A172 (cell line): Measurements from ENCODE around the gene CLEC11A. TPM values are rescaled to one million over a fixed set of nuclear protein-coding genes. Genes with fewer than 3 reads are reported as not detected.
A peak's percentile ranks its signal among the peaks of the same experiment; 100 is the strongest.
"Not testable (repeated sequence)": the region's sequence is repeated elsewhere in the genome, so short reads cannot be mapped to it uniquely, and the experiment has no call there.

Experiments
- DNase-seq: peaks from one replicate; pipeline ENCODE4 v3.0.0-alpha.2; 2015; ENCODE audit warnings: low spot score
- total RNA-seq: library from RNA; depleted of rRNA; stranded (reverse); fragments of >200 nt; shearing (Covaris generic); gene quantifications from 2 replicates; pipeline ENCODE4 v1.2.3, GENCODE V29; 2014; rRNA removed

CLEC11A gene
- total RNA-seq, 1 experiment from 2014 or later: 4.8 TPM

- peak; percentile 36 for DNase-seq
These were observed 33.1 kb downstream of the CLEC11A start for GRCh38 chr19:50756244-50756643.

- not testable (repeated sequence) for DNase-seq
These were observed 34.5 kb downstream of the CLEC11A start for GRCh38 chr19:50757624-50758023.

GRCh38 chr19:50759076-50759475 is 35.9 kb downstream of the CLEC11A start:
- not testable (repeated sequence) for DNase-seq

GRCh38 chr19:50759886-50760285 is 36.7 kb downstream of the CLEC11A start:
- DNase-seq: peak; percentile 63

- not testable (repeated sequence) for DNase-seq
These were observed 38.3 kb downstream of the CLEC11A start for GRCh38 chr19:50761501-50761900.

GRCh38 chr19:50763521-50763920 is 40.4 kb downstream of the CLEC11A start:
- DNase-seq: not testable (repeated sequence)

GRCh38 chr19:50764409-50764808 is 41.2 kb downstream of the CLEC11A start:
- no peak for DNase-seq

- DNase-seq: not testable (repeated sequence)
These were observed 43.6 kb downstream of the CLEC11A start for GRCh38 chr19:50766746-50767145.

GRCh38 chr19:50767263-50767662 is 44.1 kb downstream of the CLEC11A start:
- peak; percentile 60 for DNase-seq

GRCh38 chr19:50768277-50768676 is 45.1 kb downstream of the CLEC11A start:
- DNase-seq: no peak

- DNase-seq: not testable (repeated sequence)
These were observed 47.0 kb downstream of the CLEC11A start, which contains the start of gene GPR32 for GRCh38 chr19:50770164-50770563. Gene GPR32 (plus strand): TSS chr19:50770464. CDS start chr19:50770601, 137 bp downstream.

GRCh38 chr19:50770888-50771287 is 47.7 kb downstream of the CLEC11A start:
- DNase-seq: no peak

GRCh38 chr19:50772476-50772875 is 49.3 kb downstream of the CLEC11A start:
- peak; percentile 35 for DNase-seq

GRCh38 chr19:50772912-50773311 is 49.7 kb downstream of the CLEC11A start:
- DNase-seq: not testable (repeated sequence)

GRCh38 chr19:50773454-50773853 is 50.3 kb downstream of the CLEC11A start:
- not testable (repeated sequence) for DNase-seq

Other genes with a start within 250 kb of the CLEC11A start
- 61.5 and 64.7 TPM in 2 replicates for gene EMC10, start 246.9 kb upstream of the CLEC11A start, total RNA-seq
- gene GARIN5A, start 246.5 kb upstream of the CLEC11A start, total RNA-seq: 1.6 TPM in 1 of 2 replicates, not detected in the other
- gene JOSD2, start 212.2 kb upstream of the CLEC11A start, total RNA-seq: 38.4 and 44.4 TPM in 2 replicates
- gene ASPDH, start 209.5 kb upstream of the CLEC11A start, total RNA-seq: 0.36 TPM in 1 of 2 replicates, not detected in the other
- gene LRRC4B, start 154.9 kb upstream of the CLEC11A start, total RNA-seq: 12.3 and 13.5 TPM in 2 replicates
- 1.9 and 2.2 TPM in 2 replicates for gene SYT3, start 83.5 kb upstream of the CLEC11A start, total RNA-seq
- gene C19orf81, start 73.9 kb upstream of the CLEC11A start, total RNA-seq: 2.1 TPM in 1 of 2 replicates, not detected in the other
- 0.40 and 0.48 TPM in 2 replicates for gene SHANK1, start 3.6 kb upstream of the CLEC11A start, total RNA-seq
- not detected in 2 replicates for gene GPR32, start 47.1 kb downstream of the CLEC11A start, total RNA-seq
- gene ACP4, start 67.1 kb downstream of the CLEC11A start, total RNA-seq: not detected in 2 replicates
- gene KLK1, start 100.4 kb downstream of the CLEC11A start, total RNA-seq: not detected in 2 replicates
- gene KLK15, start 110.2 kb downstream of the CLEC11A start, total RNA-seq: not detected in 2 replicates
- gene KLK3, start 131.6 kb downstream of the CLEC11A start, total RNA-seq: not detected in 2 replicates
- gene KLK2, start 150.1 kb downstream of the CLEC11A start, total RNA-seq: not detected in 2 replicates
- not detected in 2 replicates for gene KLK4, start 188.0 kb downstream of the CLEC11A start, total RNA-seq
- not detected in 2 replicates for gene KLK5, start 229.7 kb downstream of the CLEC11A start, total RNA-seq
- 0.07 and 0.12 TPM in 2 replicates for gene KLK6, start 246.2 kb downstream of the CLEC11A start, total RNA-seq